Suprapubic skin (tissue), 4 donors: ENCODE measurements around the gene NCKAP5. TPM values are rescaled to one million over a fixed set of nuclear protein-coding genes. Genes with fewer than 3 reads are reported as not detected.

Source experiments
- DNase-seq, 2 donors: peaks; one replicate each; pipeline ENCODE4 v3.0.0-alpha.2; 2019; ENCODE audit warnings: low spot score in 2 of 2
- H3K27ac ChIP-seq: fragments of 200-600 bp; sonication (generic); one replicate; pipeline ENCODE4 v1.5.1; 2019
- H3K27me3 ChIP-seq: fragments of 200-600 bp; sonication (generic); one replicate; pipeline ENCODE4 v1.5.1; 2019
- H3K36me3 ChIP-seq: fragments of 200-600 bp; sonication (generic); one replicate; pipeline ENCODE4 v1.5.1; 2019
- H3K4me1 ChIP-seq: fragments of 200-600 bp; sonication (generic); one replicate; pipeline ENCODE4 v1.5.1; 2019
- H3K4me3 ChIP-seq: fragments of 200-600 bp; sonication (generic); one replicate; pipeline ENCODE4 v1.5.1; 2019; ENCODE audit warnings: mild to moderate bottlenecking
- H3K9me3 ChIP-seq: fragments of 200-600 bp; sonication (generic); one replicate; pipeline ENCODE4 v1.5.1; 2019
- CTCF ChIP-seq, 2 donors: fragments of 200-600 bp in 1 of 2; fragments of 450-650 bp in 1 of 2; sonication (generic) in 1 of 2; IDR thresholded peaks; one replicate each; pipeline ENCODE4 v1.5.1; 2016 to 2019; ENCODE audit warnings: antibody characterized with exemption in 2 of 2, mild to moderate bottlenecking in 1 of 2, moderate library complexity in 1 of 2
- EP300 ChIP-seq: sonication (generic); formaldehyde crosslinking; IDR thresholded peaks from one replicate; pipeline ENCODE4 v1.6.1; 2017; ENCODE audit warnings: antibody characterized with exemption
- POLR2A ChIP-seq, 2 donors: fragments of 450-650 bp; IDR thresholded peaks; one replicate each; pipeline ENCODE4 v1.6.1; 2017; ENCODE audit warnings: antibody characterized with exemption in 2 of 2, mild to moderate bottlenecking in 2 of 2, moderate library complexity in 2 of 2
- POLR2AphosphoS5 ChIP-seq, 3 donors: sonication (generic); formaldehyde crosslinking; IDR thresholded peaks; one replicate each; pipeline ENCODE4 v1.6.1; 2017; ENCODE audit warnings: antibody characterized with exemption in 3 of 3
- WGBS: methylation state at CpG from one replicate; pipeline ENCODE4 v1.1.5; 2018; 5-methylcytosine and 5-hydroxymethylcytosine counted together
- total RNA-seq, 4 donors: library from RNA; depleted of rRNA; stranded (reverse); fragments of >200 nt; gene quantifications; one replicate each; pipeline ENCODE4 v1.1.0, GENCODE V29; 2016

The NCKAP5 gene
- total RNA-seq, 4 donors from 2014 or later: 2.8 to 6.4 (median 4.2) TPM

- Histone ChIP-seq H3K36me3 (no peaks in the 10 kb centered on the region), H3K4me1 (peaks cover 33% of the 10 kb centered on the region), H3K27ac (no peak overlapping the region), H3K27me3 (peaks cover 43% of the 10 kb centered on the region), H3K9me3 (no peaks in the 10 kb centered on the region), H3K4me3 (no peak overlapping the region)
- WGBS: 36% methylated on average over 1 of the region's 1 CpG
- DNase-seq: no peak
- TF ChIP-seq POLR2AphosphoS5 (IDR thresholded peaks at IDR 0.05): no peak
- no peak for TF ChIP-seq POLR2A (IDR thresholded peaks at IDR 0.05)
- TF ChIP-seq EP300: no peak
- TF ChIP-seq CTCF (IDR thresholded peaks at IDR 0.05): no peak
Observed at GRCh38 chr2:132667706-132668105, 900.6 kb downstream of the NCKAP5 start.

DNA sequence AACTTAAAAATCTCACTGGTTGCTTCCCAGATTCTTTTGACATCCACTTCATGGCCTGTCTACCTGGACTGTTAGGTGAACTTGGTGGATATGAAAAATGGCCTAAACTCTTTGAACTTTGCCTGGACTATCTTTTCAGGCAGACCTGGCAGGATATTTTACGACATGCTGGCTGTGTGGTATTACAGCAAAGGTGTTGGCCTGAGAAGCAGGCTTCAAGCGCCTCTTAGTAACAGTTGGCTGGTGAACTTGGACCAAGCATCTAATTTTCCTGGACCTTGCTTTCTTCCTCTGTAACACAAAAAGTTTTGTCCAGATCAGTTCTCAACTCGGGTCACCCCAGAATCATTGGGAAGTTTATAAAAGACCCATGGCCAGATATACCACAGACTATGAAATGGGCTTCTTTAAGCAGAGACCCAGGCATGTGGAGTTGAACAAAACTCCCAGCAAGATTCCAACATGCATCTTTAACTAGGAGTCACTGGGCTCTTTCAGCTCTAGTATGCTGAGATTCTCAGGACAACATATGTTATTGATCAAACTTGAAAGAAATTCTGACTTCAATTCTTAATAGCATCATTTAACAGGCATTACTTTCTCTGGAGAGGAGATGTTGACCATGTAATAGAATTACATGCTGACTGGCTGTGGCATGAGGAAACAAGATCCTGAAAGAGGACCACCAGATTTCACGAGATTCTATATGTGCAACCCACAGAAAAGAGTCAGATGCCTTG lies 902.7 kb downstream of the NCKAP5 start:
- H3K9me3 ChIP-seq: no peaks in the 10 kb centered on the region
- peaks cover 23% of the 10 kb centered on the region for H3K4me1 ChIP-seq
- 83% methylated on average over 4 of the region's 4 CpGs for WGBS
- no peak for TF ChIP-seq EP300
- no peak for TF ChIP-seq POLR2A (IDR thresholded peaks at IDR 0.05)
- no peak for TF ChIP-seq CTCF (IDR thresholded peaks at IDR 0.05)
- no peak for TF ChIP-seq POLR2AphosphoS5 (IDR thresholded peaks at IDR 0.05)
- no peaks in the 10 kb centered on the region for H3K36me3 ChIP-seq
- no peak for DNase-seq
- no peak overlapping the region for H3K27ac ChIP-seq
- no peak overlapping the region for H3K4me3 ChIP-seq
- peaks cover 34% of the 10 kb centered on the region for H3K27me3 ChIP-seq

- Histone ChIP-seq H3K9me3 (no peaks in the 10 kb centered on the region), H3K4me1 (peaks cover 8% of the 10 kb centered on the region), H3K36me3 (no peaks in the 10 kb centered on the region), H3K4me3 (no peak overlapping the region), H3K27me3 (peaks cover 19% of the 10 kb centered on the region), H3K27ac (no peak overlapping the region)
- no peak for DNase-seq
- TF ChIP-seq CTCF (IDR thresholded peaks at IDR 0.05) (no peak), POLR2AphosphoS5 (IDR thresholded peaks at IDR 0.05) (no peak), EP300 (no peak), POLR2A (IDR thresholded peaks at IDR 0.05) (no peak)
- 75% methylated on average over 2 of the region's 2 CpGs for WGBS
Observed at GRCh38 chr2:132664096-132664495, 904.2 kb downstream of the NCKAP5 start.

DNA sequence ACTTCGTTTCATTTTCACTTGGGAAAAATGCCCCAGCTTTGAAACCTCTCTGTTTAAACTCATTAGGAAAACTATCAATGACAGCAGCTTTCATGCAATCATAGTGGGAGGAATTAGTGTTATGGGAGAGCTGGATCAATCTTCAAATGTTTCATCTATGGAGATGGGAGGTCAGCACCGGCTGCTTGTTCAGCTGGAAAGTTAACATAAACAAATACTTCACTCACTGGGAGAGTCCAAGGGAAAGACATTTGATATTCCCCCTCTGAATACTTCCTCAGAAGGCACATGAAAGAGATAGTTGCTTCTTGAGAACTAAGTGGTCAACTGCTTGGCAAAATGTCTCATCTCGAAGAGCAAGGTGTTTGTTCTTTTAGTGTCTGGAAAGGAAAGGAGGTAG lies 905.5 kb downstream of the NCKAP5 start:
- no peaks in the 10 kb centered on the region for H3K9me3 ChIP-seq
- H3K36me3 ChIP-seq: no peaks in the 10 kb centered on the region
- no peak overlapping the region for H3K27ac ChIP-seq
- 76% methylated on average over 3 of the region's 3 CpGs for WGBS
- no peaks in the 10 kb centered on the region for H3K4me1 ChIP-seq
- no peak overlapping the region for H3K4me3 ChIP-seq
- H3K27me3 ChIP-seq: peaks cover 6% of the 10 kb centered on the region
- DNase-seq: no peak
- TF ChIP-seq POLR2AphosphoS5 (IDR thresholded peaks at IDR 0.05) (no peak), EP300 (no peak), CTCF (IDR thresholded peaks at IDR 0.05) (no peak), POLR2A (IDR thresholded peaks at IDR 0.05) (no peak)

DNA sequence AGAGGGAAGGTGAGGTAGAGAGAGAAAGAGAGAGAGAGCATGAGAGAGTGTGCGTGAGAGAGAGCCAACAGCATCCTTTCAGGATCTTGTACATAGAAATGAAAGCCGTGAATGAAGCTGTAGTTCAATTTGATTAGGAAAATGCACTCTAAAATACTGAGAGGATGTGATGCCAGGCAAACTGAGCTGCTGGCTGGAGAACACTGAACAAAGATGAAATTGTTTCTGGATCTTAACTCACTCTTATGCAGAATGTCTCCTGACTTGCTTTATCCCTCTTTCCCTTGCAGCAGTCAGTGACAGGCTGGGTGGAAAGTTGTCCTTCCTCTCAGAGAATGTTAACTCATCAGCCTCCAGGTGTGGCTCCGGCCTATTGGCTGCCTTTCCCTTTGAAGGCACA lies 908.9 kb downstream of the NCKAP5 start:
- H3K27me3 ChIP-seq: no peaks in the 10 kb centered on the region
- H3K4me3 ChIP-seq: no peak overlapping the region
- no peaks in the 10 kb centered on the region for H3K9me3 ChIP-seq
- no peaks in the 10 kb centered on the region for H3K4me1 ChIP-seq
- 94% methylated on average over 3 of the region's 3 CpGs for WGBS
- no peak overlapping the region for H3K27ac ChIP-seq
- no peak for TF ChIP-seq POLR2AphosphoS5 (IDR thresholded peaks at IDR 0.05)
- no peak for TF ChIP-seq CTCF (IDR thresholded peaks at IDR 0.05)
- TF ChIP-seq EP300: no peak
- no peak for TF ChIP-seq POLR2A (IDR thresholded peaks at IDR 0.05)
- H3K36me3 ChIP-seq: no peaks in the 10 kb centered on the region
- no peak for DNase-seq
